WI38 (cell line): ENCODE results near the gene HAL.

Experiments used
- H3K4me3 ChIP-seq: 2 replicates; pipeline ENCODE4 v1.5.1; 2011; ENCODE audit warnings: low read depth, mild to moderate bottlenecking, control low read depth, low read length
- TF ChIP-seq, protein P1 (sequence below): IDR thresholded peaks from 2 replicates; pipeline ENCODE4 v1.5.1; 2012; ENCODE audit warnings: low read depth, mild to moderate bottlenecking, control low read depth, low read length

Gene HAL

DNA sequence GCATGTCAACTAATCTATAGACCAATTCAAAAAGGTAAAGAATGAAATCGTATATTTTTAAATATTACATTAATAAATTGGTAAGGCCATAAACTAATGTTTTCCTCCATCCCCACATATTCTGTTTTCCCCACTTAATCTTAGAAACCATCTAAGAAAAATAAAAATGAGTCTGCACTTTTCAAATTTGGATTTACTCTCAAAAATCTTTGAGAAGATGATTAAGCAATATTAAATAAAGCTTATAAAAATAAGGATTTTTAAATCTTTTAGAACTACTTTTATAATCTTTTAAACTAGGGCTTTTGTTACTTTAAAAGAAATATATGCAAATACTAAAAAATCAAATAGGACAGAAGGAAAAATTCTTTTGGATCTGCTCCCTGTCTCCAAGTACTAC lies 10.6 kb upstream of the HAL start:
- TF ChIP-seq, protein P1, sequence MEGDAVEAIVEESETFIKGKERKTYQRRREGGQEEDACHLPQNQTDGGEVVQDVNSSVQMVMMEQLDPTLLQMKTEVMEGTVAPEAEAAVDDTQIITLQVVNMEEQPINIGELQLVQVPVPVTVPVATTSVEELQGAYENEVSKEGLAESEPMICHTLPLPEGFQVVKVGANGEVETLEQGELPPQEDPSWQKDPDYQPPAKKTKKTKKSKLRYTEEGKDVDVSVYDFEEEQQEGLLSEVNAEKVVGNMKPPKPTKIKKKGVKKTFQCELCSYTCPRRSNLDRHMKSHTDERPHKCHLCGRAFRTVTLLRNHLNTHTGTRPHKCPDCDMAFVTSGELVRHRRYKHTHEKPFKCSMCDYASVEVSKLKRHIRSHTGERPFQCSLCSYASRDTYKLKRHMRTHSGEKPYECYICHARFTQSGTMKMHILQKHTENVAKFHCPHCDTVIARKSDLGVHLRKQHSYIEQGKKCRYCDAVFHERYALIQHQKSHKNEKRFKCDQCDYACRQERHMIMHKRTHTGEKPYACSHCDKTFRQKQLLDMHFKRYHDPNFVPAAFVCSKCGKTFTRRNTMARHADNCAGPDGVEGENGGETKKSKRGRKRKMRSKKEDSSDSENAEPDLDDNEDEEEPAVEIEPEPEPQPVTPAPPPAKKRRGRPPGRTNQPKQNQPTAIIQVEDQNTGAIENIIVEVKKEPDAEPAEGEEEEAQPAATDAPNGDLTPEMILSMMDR: no peak
- H3K4me3 ChIP-seq: no peak overlapping the region

DNA sequence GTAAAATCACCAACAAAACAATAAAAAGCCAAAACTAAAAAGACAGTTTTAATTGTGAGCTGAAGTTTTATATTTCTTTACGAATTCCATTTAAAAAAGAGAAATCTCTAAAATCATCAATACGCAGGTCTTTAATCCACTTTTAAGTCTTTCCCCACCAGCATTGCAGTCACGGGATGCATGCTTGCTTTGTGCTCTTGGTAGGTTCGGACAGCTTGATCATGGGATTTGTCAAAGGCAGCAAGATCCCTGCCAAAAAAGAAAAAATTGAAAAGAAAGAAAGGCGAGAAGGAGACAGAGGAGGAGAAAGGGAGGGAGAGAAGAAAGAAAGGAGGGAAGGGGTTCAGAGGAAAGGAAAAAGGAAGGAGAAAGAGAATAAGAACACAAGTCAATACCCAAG lies 4.7 kb upstream of the HAL start:
- TF ChIP-seq, protein P1: no peak
- no peak overlapping the region for H3K4me3 ChIP-seq

DNA sequence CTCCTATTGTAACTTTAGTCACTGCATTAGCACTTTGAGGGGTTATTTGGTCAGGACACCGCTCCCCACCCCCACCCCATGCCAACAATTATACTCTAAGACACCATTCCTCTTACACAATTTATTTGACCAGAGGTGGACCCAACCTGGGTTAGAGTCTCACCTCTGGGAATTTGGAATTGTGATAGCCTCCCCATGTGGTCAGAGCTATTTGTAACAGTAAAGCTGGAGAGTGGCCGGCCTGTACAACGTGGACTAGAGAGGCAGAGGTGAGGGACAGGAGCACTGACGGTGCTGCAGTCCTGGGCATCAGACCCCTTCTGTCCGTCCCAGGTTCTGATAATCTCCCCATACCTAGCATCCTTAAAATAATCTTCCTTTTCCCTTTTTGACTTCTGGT lies 3.3 kb upstream of the HAL start:
- H3K4me3 ChIP-seq: no peak overlapping the region
- TF ChIP-seq, protein P1: no peak

DNA sequence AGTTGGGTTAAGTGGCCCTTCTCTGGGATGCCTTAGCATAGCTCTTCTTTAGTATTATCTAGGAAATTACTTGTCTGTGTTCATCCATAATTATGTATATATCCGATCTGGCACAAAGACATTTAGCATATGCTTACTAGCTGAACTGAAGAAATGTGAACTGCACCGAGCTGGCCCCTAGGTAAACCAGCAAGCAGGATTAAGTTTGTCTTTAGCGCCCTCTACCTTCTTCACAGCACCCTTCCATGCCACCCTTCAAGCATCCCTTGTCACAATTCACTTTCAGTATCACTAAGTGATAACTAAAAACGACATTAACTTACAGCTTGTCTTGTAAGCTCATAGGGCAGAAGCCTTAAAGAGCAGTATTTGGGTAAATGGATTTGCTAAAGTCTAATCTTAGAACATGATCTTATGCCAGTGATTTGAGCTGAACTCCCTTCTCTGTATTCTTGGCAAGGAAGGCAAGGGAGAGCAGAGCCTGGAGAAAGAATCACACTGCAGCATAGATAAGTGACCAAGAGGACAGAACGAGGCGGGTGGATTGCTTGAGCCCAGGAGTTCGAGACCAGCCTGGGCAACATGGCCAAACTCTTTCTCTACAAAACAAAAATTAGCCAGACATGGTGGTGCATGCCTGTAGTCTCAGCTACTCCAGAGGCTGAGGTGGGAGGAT lies 2.6 kb upstream of the HAL start:
- H3K4me3 ChIP-seq: no peak overlapping the region
- TF ChIP-seq, protein P1: peak; percentile 50

DNA sequence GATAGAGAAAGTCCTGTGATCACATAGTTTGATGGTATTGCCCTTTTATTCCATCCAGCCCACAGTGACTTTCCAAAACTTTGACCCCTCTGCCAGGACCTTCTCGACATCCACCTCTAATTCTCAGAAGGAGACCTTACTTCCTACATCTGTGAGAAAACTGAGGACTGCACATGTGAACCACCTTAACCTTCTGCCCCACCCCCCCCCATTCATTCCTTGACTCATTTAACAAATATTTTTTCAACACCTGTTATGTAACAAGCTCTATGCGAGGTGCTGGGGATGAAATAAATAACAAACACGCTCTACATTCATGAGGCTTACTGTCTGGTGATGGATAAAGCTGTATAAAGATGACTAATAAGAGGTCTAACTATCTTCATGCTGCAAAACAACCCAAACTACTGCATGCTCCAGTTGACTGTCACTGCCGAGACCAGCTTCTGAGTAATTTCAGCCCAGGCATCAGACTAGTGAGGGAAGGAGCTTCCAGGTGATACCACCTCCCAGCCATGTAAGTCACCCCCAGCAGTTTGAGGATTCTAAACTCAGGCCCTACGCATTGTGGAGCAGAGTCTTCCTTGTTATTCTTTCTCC lies 1.9 kb upstream of the HAL start:
- TF ChIP-seq, protein P1: no peak

DNA sequence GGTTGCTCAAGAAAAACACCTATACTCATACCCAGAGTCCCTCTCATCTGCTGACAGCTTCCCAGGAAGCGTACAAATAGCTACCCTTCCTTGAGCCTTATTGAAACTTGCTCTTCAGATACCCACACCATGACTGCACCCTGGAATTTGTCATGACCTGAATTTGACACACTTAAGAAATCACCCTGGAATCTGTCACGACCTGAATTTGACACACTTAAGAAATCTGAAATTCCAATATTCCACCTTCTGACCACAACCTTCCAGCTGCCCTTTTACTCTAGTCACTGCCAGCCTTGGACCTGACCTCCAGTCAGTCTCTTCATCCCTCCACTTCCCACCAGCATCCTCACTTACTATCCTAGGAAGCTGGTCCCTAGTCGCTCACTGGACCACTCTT lies 1.1 kb upstream of the HAL start:
- TF ChIP-seq, protein P1: no peak
- no peak overlapping the region for H3K4me3 ChIP-seq

More for the DNA sequence above, 1.9 kb upstream of the HAL start:
- no peak overlapping the region for H3K4me3 ChIP-seq

DNA sequence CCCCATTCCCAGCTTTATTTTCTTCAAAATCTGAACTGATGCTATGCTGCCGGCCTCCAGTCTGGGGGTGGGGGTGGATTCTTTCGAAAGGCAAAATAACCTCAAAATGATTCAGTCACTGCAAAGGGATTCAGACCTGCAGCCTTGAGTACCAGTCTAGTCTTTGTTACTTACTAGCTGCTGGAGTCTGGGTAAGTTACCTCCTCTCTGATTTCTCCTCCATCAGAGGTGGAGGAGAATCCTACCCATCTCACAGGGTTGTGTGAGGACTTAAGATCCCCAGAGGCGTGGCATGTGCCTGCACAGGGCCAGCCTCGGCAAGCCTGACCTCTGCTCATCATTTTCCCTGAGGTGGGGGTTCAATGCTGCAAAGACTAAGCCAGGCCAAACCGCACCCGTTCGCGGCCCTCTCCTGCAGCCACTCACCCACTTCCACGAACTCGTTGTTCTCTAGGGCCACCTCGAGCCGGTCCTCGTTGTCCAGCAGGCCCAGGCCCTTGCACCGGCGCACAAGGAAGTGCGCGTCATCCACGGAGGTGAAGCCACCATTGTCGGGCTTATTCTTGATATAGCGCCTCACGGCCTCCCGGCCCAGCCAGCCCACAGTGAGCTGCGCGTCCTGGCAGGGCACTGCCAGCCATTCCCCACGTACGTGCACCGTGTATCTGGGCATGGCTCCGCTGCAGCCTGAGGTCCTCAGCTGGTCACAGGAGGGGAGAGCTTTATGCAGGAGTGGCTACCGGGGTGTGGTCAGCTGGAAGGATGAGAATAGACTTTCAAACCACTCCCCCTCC lies 709 bp downstream of the HAL start:
- H3K4me3 ChIP-seq: no peak overlapping the region
- TF ChIP-seq, protein P1: no peak
